Immature natural killer cell (primary cell): ENCODE data around the gene MUCL3. TPM values are rescaled to one million over a fixed set of nuclear protein-coding genes. Genes with fewer than 3 reads are reported as not detected.
A peak's percentile ranks its signal among the peaks of the same experiment; 100 is the strongest.
"Not testable (repeated sequence)": the region's sequence is repeated elsewhere in the genome, so short reads cannot be mapped to it uniquely, and the experiment has no call there.

Experiments used
- DNase-seq, 3 donors: peaks; one replicate each; pipeline ENCODE4 v3.0.0; 2022; ENCODE audit warnings: mixed read lengths in 1 of 3
- H3K27ac Mint-ChIP-seq, 6 donors: one replicate each; pipeline ENCODE4 v1.8.0; 2020; ENCODE audit warnings: mixed read lengths in 6 of 6, mild to moderate bottlenecking in 5 of 6, inconsistent platforms in 4 of 6, moderate library complexity in 3 of 6
- H3K27me3 Mint-ChIP-seq, 3 donors: one replicate each; pipeline ENCODE4 v1.8.0; 2020 to 2021; ENCODE audit warnings: low read depth in 3 of 3, mild to moderate bottlenecking in 3 of 3, mixed read lengths in 3 of 3, moderate library complexity in 3 of 3, inconsistent platforms in 1 of 3
- H3K36me3 Mint-ChIP-seq, 3 donors: one replicate each; pipeline ENCODE4 v1.8.0; 2020; ENCODE audit warnings: mixed read lengths in 3 of 3, inconsistent platforms in 2 of 3, mild to moderate bottlenecking in 2 of 3
- H3K4me1 Mint-ChIP-seq, 2 donors: one replicate each; pipeline ENCODE4 v1.8.0; 2020; ENCODE audit warnings: inconsistent platforms in 2 of 2, mild to moderate bottlenecking in 2 of 2, mixed read lengths in 2 of 2, moderate library complexity in 1 of 2
- H3K4me3 Mint-ChIP-seq, 5 donors: one replicate each; pipeline ENCODE4 v1.8.0; 2020; ENCODE audit warnings: mild to moderate bottlenecking in 5 of 5, mixed read lengths in 5 of 5, inconsistent platforms in 3 of 5, moderate library complexity in 3 of 5
- H3K9me3 Mint-ChIP-seq, 6 donors: one replicate each; pipeline ENCODE4 v1.8.0; 2020; ENCODE audit warnings: mild to moderate bottlenecking in 6 of 6, mixed read lengths in 6 of 6, inconsistent platforms in 4 of 6, moderate library complexity in 3 of 6
- polyA plus RNA-seq, 3 donors: library from polyadenylated mRNA; unstranded; fragments of 300-500 nt; fragmentation: Illumina TruSeq; gene quantifications; one replicate each; pipeline ENCODE4 v1.2.3, GENCODE V29; 2021

Gene MUCL3
- polyA plus RNA-seq, 3 donors from 2014 or later: not detected

DNA sequence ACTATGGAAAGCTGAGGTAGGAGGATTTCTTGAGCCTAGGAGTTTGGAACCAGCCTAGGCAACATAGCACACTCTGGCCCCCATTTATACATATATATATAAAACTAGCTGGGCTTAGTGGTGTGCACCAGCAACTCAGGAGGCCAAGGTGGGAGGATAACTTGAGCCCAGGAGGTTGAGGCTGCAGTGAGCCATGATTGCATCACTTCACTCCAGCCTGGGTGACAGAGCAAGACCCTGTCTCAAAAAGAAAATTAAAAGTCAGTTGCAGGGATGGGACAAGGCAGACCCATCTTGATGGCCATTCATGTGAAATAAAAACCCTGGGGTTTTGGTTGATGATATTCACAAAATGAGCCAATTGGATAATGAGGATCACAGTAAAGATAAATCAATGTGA is 39.3 kb upstream of the MUCL3 start:
- Mint-ChIP-seq H3K4me1 (no peaks in the 10 kb centered on the region), H3K4me3 (no peak overlapping the region), H3K27ac (no peak overlapping the region), H3K36me3 (peaks cover 0 to 8% (median 0%) of the 10 kb centered on the region in 3 donors), H3K9me3 (no peaks in the 10 kb centered on the region), H3K27me3 (peaks cover 0 to 3% (median 2%) of the 10 kb centered on the region in 3 donors)
- DNase-seq: no peak

DNA sequence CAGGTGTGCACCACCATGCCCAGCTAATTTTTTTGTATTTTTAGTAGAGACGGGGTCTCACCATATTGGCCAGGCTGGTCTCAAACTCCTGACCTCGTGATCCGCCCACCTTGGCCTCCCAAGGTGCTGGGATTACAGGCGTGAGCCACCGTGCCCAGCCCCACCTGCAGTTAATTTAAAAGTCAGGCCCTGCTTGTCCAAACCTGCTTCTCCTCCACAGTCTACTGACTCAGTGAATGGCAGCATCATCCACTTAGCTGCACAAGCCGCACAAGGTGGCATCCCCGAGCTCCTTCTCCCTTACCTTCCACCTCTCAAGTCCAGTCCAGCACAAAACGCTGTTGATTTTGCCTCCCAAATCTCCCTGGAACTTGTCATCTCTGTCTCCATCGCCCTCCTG is 38.6 kb upstream of the MUCL3 start:
- not testable (repeated sequence) for DNase-seq, H3K27me3 Mint-ChIP-seq, H3K4me1 Mint-ChIP-seq, H3K4me3 Mint-ChIP-seq, H3K36me3 Mint-ChIP-seq, H3K27ac Mint-ChIP-seq, H3K9me3 Mint-ChIP-seq

DNA sequence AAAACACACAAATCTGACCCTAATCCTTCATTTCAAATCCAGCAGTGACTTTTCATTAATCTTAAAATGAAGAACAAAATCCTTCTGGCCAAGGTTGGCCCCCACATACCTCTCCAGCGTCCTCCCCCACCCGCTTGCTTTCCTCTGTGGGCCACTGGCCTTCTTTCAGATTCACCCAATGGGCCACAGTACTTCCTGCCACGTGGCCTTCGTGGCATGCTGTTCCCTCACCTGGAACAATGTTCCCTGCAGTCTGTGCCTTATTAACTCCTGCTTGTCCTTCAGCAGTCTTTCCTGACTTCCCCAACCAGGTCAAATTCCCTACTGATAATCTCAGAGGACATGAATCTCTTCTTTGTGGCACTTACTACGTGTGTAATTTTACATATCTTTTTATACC is 38.1 kb upstream of the MUCL3 start:
- Mint-ChIP-seq H3K27me3 (peaks cover 2 to 3% (median 3%) of the 10 kb centered on the region in 3 donors), H3K9me3 (no peaks in the 10 kb centered on the region), H3K4me1 (peaks cover 3 to 8% of the 10 kb centered on the region in 2 donors), H3K36me3 (peaks cover 0 to 8% (median 0%) of the 10 kb centered on the region in 3 donors), H3K4me3 (no peak overlapping the region), H3K27ac (no peak overlapping the region)
- DNase-seq: no peak

DNA sequence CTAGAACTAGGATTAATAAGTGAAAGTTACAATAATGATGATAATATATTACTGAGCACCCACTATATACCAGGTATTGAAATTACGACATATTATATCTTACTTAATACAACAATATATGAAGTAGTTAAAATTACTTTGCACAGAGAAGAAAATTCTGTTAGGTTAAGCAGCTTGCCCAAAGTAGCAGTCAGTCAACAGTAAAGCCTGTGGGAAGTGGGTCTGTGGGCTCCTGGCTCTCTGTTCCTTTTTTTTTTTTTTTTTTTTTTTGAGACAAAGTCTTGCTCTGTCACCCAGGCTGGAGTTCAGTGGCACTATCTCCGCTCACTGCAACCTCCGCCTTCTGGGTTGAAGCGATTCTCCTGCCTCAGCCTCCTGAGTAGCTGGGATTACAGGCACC is 37.5 kb upstream of the MUCL3 start:
- DNase-seq: no peak
- no peak overlapping the region for H3K4me3 Mint-ChIP-seq
- H3K4me1 Mint-ChIP-seq: peaks cover 8 to 13% of the 10 kb centered on the region in 2 donors
- H3K36me3 Mint-ChIP-seq: peaks cover 0 to 5% (median 0%) of the 10 kb centered on the region in 3 donors
- peaks cover 2 to 3% (median 3%) of the 10 kb centered on the region in 3 donors for H3K27me3 Mint-ChIP-seq
- no peak overlapping the region for H3K27ac Mint-ChIP-seq
- H3K9me3 Mint-ChIP-seq: no peaks in the 10 kb centered on the region

DNA sequence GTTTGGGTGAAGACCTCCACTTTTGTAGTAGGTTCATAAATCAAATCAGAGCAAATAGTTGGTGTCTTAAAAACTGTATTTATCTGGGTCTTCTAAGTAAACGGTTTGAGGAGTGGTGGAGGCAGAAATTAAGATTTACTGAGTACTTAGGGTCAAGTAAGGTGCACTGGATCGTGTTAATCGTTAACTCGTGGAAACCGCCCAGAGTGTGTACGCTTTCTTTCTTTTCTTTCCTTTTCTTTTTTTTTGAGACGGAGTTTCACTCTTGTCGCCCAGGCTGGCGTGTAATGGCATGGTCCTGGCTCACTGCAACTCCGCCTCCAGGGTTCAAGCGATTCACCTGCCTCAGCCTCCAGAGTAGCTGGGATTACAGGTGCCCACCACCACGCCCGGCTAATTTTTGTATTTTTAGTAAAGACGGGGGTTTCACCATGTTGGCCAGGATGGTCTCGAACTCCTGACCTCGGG is 33.4 kb upstream of the MUCL3 start:
- not testable (repeated sequence) for DNase-seq
- peak overlapping the region in 2 of 6 donors; percentile 12 to 71 for H3K27ac Mint-ChIP-seq

DNA sequence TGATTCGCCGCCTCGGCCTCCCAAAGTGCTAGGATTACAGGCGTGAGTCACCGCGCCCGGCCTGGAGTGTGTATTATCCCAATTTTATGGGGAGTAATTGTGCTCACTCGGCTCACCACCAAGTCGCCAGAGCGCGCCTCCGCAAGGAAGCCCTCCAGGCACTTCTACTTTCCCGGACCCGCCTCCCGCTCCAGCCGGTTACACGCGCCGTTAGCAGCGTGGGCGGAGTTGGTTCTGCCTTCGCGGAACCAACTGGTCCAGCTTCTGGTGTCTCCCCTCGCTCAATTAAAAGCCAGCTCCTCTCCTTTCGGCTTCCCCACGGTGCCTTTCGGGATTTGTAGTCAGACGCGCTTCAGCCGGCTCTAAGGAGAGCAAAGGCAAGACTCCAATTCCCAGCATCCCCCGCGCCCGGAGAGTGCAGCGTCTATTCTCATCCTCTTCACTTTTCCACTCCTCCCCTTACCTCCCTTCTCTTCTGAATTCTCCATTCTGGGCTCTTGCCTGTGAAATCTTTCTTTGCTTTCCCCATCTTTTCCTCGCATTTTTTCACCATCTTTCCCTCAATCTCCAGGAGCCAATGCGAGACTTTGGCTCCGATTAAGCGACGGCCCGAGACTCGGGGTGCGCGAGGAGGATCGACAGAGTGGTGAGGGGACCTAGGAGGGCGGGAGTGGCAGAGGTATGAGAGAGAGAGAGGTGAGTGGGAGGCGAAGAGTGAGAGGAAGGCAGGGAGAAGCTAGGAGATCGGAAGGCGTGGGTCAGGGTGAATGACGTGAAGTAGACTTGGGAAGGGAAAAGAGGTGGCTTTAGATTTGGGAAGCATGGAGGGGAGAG is 32.8 kb upstream of the MUCL3 start, which contains the start of gene GTF2H4:
Gene GTF2H4, plus strand, starts transcription at position 450 of the 834 bp plus-strand sequence.
- no peaks in the 10 kb centered on the region for H3K9me3 Mint-ChIP-seq
- peaks cover 9 to 19% (median 12%) of the 10 kb centered on the region in 3 donors for H3K36me3 Mint-ChIP-seq
- H3K27ac Mint-ChIP-seq: peak within 1 kb of the TSS; percentile 51 to 88 (median 75)
- peaks cover 2 to 3% (median 3%) of the 10 kb centered on the region in 3 donors for H3K27me3 Mint-ChIP-seq
- peak within 1 kb of the TSS; percentile 97 to 99 (median 98) for H3K4me3 Mint-ChIP-seq
- peak; percentile 87 to 91 (median 88) for DNase-seq
- peaks cover 18 to 43% of the 10 kb centered on the region in 2 donors for H3K4me1 Mint-ChIP-seq

More for the DNA sequence above, 33.4 kb upstream of the MUCL3 start:
- H3K9me3 Mint-ChIP-seq, H3K27me3 Mint-ChIP-seq: not testable (repeated sequence)
- peaks cover 9 to 16% (median 12%) of the 10 kb centered on the region in 3 donors for H3K36me3 Mint-ChIP-seq
- peaks cover 18 to 37% of the 10 kb centered on the region in 2 donors for H3K4me1 Mint-ChIP-seq
- peak overlapping the region; percentile 97 to 99 (median 98) for H3K4me3 Mint-ChIP-seq

DNA sequence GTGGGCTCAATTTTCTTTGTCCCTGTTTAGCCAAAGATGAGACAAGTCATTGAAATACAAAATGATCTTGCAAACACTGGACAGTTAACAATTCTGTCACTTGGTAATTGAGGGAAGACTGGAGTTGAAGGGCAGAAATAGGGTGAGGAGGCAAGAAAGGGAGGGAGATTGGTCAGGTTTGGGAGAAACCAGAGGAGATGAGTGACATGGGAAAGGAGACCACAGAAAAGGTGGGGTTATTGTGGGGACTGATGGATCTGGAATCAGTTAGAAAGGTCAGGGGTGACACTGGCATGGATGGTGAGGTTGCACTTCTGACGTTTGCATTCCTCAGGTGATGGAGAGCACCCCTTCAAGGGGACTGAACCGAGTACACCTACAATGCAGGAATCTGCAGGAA is 32.1 kb upstream of the MUCL3 start:
- Mint-ChIP-seq H3K27ac (peak overlapping the region in 5 of 6 donors; percentile 51 to 88 (median 79)), H3K4me1 (peaks cover 23 to 50% of the 10 kb centered on the region in 2 donors), H3K9me3 (no peaks in the 10 kb centered on the region), H3K36me3 (peaks cover 9 to 19% (median 12%) of the 10 kb centered on the region in 3 donors), H3K27me3 (peaks cover under 1 to 4% (median 2%) of the 10 kb centered on the region in 3 donors), H3K4me3 (peak overlapping the region; percentile 97 to 99 (median 98))
- no peak for DNase-seq

DNA sequence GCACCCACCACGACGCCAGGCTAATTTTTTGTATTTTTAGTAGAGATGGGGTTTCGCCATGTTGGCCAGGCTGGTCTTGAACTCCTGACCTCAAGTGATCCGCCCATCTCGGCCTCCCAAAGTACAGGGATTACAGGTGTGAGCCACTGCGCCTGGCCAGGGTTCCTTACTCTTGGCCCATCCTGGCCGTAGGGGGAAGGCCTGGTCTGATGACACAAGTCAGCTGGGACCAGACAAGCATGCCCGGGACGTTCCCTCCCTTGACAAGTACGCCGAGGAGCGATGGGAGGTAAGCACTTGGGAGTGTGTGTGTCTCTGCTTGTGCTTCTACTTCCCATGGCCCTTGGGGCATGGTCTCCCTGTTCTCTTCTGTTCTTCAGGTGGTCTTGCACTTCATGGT is 30.3 kb upstream of the MUCL3 start:
- DNase-seq, H3K27ac Mint-ChIP-seq, H3K9me3 Mint-ChIP-seq, H3K27me3 Mint-ChIP-seq: not testable (repeated sequence)
- Mint-ChIP-seq H3K4me3 (peak overlapping the region in 1 of 5 donors; percentile 51), H3K4me1 (peaks cover 32 to 63% of the 10 kb centered on the region in 2 donors), H3K36me3 (peaks cover 9 to 19% (median 12%) of the 10 kb centered on the region in 3 donors)

DNA sequence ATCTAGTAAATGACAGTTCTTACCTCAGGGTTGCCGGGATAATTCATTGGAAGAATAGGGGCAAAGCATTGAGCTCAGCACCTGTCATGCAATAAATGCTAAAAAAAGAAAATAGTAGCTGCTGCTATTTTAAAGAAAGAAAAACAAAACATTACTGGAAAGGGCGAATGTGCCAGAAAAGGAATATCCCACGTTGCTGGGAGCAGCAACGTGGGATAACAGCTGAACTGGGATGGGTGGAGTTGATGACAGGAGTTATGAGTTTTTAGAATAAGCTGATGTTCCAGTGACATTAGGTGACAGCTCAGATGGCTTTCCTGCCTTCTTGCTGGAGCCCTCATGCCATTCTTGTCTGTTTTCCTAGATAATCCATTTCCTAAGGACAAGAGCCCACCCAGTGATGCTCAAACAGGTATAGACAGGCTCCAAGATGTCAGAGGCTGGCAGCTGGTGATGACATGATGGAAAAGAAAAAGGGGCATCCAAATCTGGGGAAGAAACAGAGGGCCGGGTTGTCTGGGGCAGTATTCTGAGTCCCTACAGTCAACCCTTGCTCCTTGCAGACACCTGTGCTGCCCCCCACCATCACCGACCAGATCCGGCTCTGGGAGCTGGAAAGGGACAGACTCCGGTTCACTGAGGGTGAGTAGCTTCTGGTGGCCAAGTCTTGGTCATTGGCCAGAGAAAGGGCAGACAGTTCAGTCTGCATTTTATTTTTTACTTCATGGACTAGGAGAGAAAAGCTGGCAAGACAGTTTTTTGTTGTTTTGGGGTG is 27.8 kb upstream of the MUCL3 start:
- H3K9me3 Mint-ChIP-seq: no peaks in the 10 kb centered on the region
- H3K4me3 Mint-ChIP-seq: peak overlapping the region; percentile 87 to 98 (median 91)
- H3K4me1 Mint-ChIP-seq: peaks cover 33 to 67% of the 10 kb centered on the region in 2 donors
- peak overlapping the region in 4 of 6 donors; percentile 9 to 80 (median 48) for H3K27ac Mint-ChIP-seq
- H3K36me3 Mint-ChIP-seq: peaks cover 16 to 30% (median 24%) of the 10 kb centered on the region in 3 donors
- peaks cover 1 to 6% (median 3%) of the 10 kb centered on the region in 3 donors for H3K27me3 Mint-ChIP-seq
- DNase-seq: no peak

DNA sequence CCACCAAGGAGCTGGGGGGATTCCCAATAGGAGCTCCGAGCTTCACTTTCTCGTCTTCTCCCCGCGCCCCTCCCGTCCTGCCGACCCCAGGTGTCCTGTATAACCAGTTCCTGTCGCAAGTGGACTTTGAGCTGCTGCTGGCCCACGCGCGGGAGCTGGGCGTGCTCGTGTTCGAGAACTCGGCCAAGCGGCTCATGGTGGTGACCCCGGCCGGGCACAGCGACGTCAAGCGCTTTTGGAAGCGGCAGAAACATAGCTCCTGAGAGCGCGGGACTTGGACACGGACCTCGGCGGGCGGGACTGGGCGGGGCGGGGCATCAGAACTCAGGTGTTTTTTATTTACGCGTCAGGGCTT is 27.1 kb upstream of the MUCL3 start:
- Mint-ChIP-seq H3K27ac (peak overlapping the region in 4 of 6 donors; percentile 28 to 80 (median 74)), H3K9me3 (no peaks in the 10 kb centered on the region), H3K36me3 (peaks cover 17 to 30% (median 27%) of the 10 kb centered on the region in 3 donors), H3K27me3 (peaks cover 1 to 6% (median 3%) of the 10 kb centered on the region in 3 donors), H3K4me1 (peaks cover 25 to 59% of the 10 kb centered on the region in 2 donors), H3K4me3 (peak overlapping the region; percentile 87 to 98 (median 91))
- no peak for DNase-seq

DNA sequence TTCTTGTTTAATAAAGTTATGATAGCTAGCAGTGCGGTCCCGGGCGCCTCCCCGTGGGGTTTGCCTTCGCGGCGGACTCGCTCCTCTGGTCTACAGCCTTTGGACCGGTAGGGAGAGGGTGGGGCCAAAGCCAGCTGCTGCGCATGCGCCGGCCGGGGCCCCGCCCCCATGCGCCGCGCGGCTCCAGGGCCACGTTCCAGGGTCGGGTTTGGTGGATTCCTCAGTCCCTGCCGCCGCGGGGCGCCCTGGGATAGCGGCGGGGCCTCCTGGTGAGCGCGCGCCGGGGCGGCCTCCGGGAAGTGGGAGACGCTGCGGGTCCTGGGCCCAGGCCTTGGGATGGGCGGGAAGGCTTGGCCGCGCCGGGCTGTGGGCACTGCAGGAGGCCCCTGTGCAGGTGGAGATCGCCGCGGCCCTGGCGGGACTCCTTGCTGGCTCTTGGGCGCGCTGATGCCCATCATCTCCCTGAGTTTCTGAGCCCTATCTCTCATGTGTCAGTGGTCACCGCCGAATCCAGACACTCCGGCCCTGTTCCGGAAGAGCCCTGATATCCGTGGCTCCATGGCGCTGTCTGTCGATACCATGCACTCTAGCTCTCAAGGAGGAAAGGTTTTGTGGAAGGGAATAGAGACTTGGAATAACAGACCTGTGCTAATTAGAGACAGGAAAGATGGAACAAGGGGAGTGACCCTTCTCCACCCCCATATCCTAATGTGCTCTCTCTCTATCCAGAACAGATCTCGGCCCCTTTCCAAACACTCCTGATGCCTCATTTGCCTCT is 26.5 kb upstream of the MUCL3 start, which contains the start of gene VARS2:
Gene VARS2, plus strand, starts transcription at position 163 of the 778 bp plus-strand sequence. Its CDS starts 599 bp downstream, at position 762.
- peak; percentile 87 to 90 (median 89) for DNase-seq
- Mint-ChIP-seq H3K36me3 (peaks cover 20 to 30% (median 27%) of the 10 kb centered on the region in 3 donors), H3K27me3 (peaks cover 1 to 8% (median 3%) of the 10 kb centered on the region in 3 donors), H3K9me3 (no peaks in the 10 kb centered on the region), H3K4me3 (peak within 1 kb of the TSS; percentile 87 to 98 (median 91)), H3K4me1 (peaks cover 20 to 53% of the 10 kb centered on the region in 2 donors), H3K27ac (peak within 1 kb of the TSS; percentile 73 to 92 (median 86))

DNA sequence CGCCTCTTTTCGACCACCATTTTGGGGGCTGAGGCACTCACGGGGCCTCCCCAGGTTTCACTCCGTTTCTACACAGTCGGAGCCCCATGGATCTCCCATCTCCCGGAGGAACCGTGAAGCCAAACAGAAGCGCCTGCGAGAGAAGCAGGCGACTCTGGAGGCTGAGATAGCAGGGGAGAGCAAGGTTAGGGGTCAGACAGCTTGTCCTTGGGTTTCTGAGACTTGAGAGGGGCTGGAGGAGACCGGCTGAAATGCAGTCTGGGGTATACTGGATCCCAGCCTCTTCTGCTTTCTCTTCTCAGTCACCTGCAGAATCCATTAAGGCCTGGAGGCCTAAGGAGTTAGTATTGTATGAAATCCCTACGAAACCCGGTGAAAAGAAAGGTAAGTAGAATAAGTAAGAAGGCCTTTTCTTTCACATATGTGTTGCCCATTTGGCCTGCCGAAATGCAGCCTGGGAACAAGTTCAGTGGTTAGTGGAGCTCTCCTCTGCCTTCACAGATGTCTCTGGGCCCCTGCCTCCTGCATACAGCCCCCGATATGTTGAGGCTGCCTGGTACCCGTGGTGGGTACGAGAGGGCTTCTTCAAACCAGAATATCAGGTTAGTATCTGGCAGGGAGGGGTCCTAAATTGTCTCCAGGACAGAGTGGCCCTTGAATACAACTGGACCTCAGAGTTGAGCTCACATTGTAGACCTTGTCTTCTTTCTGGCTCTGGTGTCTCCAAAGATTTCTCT is 25.8 kb upstream of the MUCL3 start:
- H3K4me1 Mint-ChIP-seq: peaks cover 20 to 47% of the 10 kb centered on the region in 2 donors
- H3K27ac Mint-ChIP-seq: peak overlapping the region; percentile 73 to 92 (median 86)
- H3K27me3 Mint-ChIP-seq: peaks cover 1 to 8% (median 3%) of the 10 kb centered on the region in 3 donors
- peaks cover 24 to 32% (median 30%) of the 10 kb centered on the region in 3 donors for H3K36me3 Mint-ChIP-seq
- peak overlapping the region; percentile 87 to 98 (median 91) for H3K4me3 Mint-ChIP-seq
- no peak for DNase-seq
- no peaks in the 10 kb centered on the region for H3K9me3 Mint-ChIP-seq
